HG02981 (cell line): ENCODE results near the gene RAB5IF.
"Not testable (repeated sequence)": the region's sequence is repeated elsewhere in the genome, so short reads cannot be mapped to it uniquely, and the experiment has no call there.

Experiments used
- ATAC-seq: cut with Tn5 transposase; IDR thresholded peaks from one replicate; pipeline ENCODE4 v1.9.1; 2021; ENCODE audit warnings: mild to moderate bottlenecking, moderate library complexity; ENCODE audit not compliant: unreplicated experiment

The RAB5IF gene

DNA sequence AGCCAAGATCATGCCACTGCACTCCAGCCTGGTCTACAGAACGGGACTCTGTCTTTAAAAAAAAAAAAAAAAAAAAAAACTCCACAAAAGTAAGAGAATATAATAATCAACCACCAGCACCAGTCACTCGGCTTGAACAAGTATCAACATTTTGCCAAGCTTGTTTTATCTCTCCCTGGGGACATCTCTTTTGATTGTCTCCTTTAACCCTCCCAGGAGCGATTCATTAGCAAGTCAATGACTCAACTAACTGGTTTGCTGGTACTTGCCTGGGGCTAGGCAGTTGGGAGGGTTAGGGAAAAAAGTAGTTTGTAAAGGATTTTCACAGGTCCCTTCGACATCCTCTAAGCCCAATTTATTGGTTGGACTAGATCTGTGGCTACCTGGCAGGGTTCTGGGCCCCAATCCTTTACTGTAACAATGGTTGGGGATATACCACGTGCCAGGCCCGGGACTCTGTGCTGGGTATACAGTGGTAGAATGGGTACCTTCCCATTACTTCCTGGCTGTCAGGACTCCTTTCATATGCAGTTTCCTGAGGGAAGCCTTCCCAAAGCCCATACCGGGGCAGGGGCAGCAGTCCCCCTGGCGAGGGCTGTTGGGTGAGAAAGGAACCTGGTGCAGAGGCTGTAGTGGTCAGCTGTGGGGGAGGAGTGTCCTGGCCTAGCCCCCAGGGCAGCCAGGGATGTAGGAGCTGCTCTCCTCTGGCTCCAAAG is 20.0 kb upstream of the RAB5IF start:
- no peak for ATAC-seq

DNA sequence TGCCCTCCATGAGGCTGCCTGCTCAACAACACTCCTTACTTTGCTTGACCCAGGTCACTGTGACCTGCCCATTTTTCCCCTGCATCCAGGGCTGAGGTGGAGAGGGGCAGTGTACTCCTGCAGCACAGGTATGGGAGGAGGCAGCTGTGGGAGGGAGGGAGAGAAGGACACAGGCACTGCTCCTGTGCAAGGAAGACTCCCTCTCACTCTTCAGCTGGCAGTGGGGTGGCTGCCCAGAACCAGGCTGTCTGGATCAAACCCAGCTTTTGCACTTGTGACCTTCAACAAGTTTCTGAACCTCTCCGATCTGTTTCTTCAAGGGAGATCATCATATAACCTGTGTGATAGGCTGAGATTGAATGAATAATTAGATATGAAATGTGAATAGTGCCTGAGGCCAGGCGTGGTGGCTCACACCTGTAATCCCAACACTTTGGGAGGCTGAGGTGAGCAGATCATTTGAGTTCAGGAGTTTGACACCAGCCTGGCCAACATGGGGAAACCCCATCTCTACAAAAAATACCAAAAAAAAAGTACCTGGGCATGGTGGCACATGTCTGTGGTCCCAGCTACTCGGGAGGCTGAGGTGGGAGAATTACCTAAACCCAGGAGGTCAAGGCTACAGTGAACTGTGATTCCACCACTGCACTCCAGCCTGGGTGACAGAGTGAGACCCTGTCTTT is 18.1 kb upstream of the RAB5IF start:
- ATAC-seq, result no peak

DNA sequence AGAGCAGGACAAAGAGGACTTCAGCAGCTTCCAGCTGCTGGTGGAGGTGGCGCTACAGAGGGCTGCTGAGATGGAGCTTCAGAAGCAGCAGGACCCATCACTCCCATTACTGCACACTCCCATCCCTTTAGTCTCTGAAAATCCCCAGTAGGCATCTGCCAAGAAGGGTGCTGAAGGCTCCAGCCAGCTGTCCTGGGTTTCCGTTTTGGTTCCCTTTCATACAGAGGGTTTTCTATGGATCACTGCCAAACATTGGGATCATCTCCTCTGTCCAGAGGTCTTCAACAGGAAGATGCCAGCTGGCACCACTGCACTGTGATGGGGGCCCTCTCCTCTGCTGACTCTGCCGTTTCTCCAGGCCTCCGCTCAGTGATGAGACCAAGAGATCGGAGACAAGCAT is 14.3 kb upstream of the RAB5IF start:
- no peak for ATAC-seq

DNA sequence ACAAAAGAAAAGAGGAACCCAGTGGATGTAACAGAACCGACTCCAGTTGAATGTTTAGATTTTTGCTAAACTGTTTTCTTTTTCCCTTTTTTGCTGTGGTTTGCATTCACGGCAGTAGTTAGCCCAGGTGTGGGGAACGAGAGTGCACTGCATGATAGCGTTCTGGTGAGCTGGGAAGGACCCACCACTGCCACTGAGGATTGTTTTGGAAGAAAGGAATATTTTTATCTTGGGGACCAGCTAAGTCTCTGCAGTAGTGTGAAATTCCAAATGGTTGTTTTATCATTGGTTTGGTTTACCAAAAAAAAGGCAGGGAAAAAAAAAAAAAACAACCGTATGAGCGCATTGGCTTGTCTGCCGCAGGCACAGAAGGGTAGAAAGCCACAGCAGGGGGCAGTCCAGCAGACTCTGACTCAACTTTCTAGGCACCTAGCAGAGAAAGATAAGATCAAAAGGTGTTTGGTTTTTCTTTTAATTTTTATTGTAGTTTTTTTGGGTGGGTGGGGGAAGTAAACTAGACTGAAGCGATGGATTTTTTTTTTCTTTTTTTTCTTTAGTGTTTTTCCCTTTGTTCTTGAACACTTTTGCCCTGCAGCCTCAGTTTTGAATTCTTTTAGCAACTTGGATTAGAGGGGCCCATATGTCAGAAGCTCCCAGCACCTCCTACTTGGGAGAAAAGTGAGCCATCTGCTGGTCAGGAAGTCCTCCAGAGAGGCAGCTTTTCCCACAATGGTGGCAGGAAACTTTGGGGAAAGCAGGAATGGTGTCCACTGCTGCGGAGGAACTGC is 13.5 kb upstream of the RAB5IF start:
- no peak for ATAC-seq

DNA sequence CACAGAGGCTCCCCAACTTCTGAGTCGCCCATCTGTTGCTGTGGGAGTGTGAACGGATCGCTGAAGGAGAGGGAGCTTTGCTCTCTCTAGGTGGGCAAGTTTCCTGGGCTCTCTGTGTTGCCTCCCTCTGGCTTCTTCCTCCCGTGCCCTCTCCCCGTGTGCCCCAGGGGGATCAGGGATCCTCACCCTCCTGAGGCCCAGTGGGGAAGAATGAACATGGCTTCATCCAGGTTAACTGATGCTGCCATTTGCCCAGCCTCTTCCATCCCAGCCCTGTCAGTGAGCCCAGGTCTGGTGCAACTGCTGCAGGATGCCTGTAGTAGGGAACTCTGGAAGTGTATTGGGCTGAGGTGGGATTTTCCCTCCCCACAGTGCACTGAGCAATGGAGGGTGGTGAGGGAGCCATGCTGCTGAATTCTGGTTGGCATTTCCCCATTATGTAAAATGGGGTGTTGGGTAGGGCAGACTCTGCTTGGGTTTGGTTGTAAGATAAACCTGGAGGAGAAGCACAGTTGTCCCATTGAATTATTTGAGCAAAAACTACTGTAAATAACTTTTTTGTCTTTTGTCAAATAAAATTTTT is 12.1 kb upstream of the RAB5IF start:
- ATAC-seq, result no peak

DNA sequence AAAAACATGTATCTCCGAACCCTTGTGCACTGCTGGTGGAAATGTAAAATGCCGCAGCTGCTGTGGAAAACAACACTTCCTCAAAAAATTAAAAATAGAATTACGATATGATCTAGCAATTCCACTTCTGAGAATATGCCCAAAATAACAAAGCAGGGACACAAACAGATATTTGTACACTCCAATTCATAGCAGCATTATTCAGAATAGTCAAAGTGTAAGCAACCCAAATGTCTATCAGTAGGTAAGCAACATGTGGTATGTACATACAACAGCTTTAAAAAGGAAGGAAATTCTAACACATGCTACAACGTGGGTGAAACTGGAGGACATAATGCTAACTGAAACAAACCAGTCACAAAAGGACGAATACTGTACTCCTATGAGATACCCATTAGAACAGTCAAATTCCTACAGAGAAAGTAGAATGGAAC is 5.7 kb upstream of the RAB5IF start:
- ATAC-seq, result no peak

DNA sequence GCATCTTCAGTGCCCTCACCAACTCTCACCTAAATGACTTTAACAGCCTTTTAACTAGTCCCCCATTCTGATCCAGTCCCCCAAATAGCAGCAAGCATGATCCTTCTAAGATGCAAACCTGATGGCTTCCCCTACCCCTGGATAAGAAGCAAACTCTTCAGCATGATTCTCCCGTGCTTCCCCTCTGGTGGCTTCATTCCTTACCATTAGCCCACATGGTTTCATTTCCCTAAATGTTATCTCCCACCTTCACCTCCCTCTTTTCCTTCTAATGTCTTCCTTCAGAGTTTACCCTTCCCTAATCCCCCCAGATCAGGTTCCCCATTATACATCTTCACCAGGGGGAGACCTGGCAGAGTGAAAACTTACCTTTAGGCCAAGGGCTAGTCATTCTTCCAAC is 4.0 kb upstream of the RAB5IF start:
- ATAC-seq, result no peak

DNA sequence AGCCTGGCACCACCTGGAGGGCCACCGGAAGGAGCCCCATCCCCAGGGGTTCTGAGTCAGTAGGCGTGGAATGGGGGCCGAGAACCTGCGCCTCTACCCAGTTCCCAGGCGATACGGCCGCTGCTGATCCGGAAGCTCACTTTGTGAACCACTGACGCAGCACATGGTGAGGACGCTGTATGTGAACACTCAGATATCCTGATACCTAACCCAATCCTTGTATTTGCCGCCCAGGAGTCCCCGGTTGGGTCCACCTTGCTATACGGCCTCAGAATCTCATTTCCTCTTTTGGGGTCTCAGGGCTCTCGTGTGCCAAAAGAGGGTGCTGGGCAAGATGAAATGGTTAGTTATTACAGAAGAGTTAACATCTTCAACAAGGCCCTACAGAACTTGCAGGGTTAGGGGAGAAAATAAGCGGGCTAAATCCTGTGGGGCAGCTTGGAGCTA is 604 bp upstream of the RAB5IF start:
- ATAC-seq, result peak; percentile 30

DNA sequence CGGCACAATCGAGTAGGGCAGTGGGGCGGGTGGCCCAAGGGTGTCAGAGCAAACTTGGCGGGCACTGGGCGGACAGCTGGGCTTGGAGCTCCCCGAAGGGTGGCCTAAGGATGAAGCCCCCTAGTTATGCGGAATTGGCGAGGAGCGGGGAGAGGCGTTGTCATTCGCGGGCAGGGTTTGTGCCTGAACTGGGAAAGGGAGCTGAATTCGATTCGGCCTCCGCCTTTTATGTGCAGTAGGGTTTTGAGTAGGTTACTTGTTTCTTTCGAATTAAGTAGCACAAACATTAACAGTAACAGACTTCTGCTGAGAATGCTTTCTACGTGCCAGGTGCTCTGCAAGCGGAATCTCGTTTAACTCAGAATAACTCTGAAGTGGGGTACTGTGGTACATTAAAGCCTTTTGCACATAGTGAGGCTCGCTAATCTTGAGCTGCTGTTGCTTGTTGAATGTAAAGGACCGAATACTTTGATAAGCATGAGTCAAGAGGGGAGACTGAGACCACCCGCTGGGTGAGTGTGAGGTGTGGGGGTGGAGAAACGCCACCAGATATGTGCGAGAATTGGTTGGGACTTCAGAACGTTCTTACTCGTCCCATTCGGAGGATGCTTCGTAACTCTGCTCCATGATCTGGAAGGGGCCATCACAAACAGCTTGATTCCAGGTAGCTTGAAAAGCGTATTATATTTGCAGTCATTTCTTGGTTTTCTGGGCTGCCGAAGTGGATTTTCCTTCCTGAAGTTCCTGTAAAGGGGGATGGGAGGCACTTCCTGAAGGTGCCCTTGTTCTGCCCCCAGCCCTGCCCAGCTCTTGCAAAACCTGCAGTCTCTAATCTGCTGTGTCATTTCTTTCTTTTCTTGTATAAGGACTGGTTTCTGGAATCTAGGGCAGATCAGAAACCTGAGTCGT is 833 bp downstream of the RAB5IF start:
- no peak for ATAC-seq

DNA sequence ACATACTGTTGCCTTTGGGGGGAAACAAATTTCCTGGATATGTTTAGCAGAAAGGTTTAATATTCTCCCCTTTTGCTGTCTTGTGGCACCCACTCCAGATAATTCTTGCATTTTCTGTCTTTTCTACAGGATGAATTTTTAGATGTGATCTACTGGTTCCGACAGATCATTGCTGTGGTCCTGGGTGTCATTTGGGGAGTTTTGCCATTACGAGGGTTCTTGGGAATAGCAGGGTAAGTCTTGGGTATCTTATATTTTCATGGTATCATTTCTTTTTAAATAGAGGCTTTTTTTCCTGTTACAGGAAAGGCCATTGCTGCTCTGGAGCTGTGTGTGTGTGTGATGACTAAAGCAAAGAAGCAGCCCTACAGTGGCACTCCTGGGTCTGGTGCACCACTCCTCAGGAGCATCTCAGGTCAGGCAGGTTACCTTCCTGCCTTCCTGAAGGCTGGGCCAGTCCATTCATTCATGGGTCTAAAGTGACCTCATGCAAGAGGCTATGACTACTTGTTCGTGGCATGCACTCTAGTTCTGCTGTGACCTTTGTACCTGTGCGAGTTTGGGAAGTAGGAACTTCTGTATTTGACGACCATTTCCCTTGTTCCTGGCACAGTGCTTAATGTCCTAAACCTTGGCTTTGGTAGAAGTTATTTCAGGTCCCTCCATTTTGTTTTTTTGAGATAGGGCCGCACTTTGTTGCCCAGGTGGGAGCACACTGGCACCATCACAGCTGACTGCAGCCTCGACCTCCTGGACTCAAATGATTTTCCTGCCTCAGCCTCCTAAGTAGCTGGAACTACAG is 2.2 kb downstream of the RAB5IF start:
- no peak for ATAC-seq

DNA sequence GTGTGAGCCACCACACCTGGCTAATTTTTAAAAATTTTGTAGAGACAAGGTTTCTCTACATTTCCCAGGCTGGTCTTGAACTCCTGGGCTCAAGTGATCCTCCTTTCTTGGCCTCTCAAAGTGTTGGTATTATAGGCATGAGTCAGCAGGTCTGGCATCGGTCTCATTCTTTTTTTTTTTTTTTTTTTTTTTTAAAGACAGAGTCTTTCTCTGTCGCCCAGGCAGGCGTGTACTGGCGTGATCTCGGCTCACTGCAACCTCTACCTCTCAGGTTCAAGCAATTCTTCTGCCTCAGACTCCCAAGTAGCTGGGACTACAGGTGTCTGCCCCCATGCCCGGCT is 2.8 kb downstream of the RAB5IF start:
- ATAC-seq, result not testable (repeated sequence)

DNA sequence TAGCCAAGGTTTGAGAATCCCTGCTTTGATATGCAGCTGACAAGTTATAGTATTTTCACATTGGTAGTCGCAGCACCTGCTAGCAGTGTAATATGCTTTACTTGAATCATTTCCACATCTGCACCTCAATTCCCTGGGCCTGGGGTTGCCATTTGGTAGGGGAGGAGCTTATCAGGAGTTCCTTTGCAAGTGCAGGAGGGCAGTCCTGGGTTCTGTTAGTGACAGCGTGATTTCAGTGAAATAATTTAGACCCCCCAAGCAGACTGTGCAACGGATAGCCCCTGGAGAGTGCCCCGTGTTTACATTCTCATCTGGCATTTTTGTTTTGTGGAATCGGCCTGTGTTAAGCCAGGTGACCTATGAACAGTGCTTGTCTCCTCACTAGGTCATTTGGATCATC is 6.0 kb downstream of the RAB5IF start:
- no peak for ATAC-seq

DNA sequence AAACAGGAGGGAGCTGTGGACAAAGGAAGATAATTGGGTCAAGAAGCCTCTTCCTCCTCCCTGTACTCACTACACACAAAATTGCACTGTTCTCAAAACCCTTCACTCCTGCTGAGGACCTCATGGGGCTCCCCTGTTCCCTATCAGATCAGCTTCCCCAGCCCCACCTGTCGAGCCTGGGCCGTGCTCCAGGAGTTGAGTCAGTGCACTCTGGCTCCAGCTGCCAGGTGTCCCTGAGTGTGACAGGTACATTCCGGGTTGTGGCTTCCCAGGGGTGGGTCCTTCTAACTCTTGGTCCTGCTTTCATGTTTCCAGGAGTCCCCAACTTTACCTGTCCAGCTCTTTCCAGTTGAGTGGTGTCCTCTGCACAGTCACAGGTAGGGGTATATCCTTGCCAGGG is 8.4 kb downstream of the RAB5IF start:
- no peak for ATAC-seq

DNA sequence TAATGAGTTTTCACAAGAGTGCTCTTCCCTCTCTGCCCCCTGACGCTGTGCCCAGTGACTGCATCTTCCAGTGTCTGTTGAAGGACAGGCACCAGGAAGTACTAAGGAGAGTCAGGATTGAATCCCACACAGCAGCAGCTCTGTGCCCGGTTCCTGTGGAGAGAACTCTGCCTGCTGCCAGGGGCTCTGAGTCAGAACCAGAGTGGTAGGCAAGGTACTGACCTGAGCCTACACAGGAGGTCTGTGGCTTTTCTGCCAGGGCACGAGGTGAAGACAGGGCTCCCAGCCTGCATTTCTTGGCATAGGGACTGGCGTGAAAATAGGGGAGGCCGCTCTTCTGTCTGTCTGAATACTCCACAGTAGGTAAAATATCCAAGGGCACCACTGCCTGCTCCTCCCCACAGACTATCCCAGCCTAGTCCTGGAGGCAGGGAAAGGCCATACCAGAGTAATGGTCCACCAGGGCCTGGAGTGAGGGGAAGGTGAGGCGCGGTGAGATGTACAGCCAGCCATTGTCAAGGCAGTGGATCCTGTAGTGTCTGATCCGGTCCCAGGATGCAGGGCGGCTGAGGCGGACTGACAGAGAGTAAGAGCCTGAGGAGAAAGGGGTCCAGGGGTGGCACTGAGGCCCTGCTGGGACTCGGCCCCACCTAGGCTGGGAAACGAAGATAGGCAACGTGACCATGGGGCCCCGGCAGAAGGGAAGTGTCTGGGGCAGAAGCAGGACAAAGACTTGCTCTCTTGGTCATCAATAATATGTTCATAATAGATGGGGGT is 9.4 kb downstream of the RAB5IF start:
- no peak for ATAC-seq

DNA sequence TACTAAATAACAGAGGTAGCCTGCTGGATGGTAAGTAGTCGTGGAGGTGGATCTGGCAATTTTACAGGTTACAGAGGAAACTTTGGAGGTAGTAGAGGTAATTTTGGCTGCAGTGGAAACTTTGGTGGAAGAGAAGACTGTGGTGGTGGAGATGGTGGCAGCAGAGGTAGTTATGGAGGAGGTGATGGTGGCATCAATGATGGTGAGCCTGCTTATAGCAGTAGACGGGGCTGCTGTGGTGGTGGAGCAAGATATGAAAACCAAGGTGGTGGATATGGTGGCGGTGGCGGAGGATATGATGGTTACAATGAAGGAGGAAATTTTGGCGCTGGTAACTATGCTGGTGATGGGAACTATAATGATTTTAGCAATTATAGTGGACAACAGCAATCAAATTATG is 15.3 kb downstream of the RAB5IF start:
- no peak for ATAC-seq

DNA sequence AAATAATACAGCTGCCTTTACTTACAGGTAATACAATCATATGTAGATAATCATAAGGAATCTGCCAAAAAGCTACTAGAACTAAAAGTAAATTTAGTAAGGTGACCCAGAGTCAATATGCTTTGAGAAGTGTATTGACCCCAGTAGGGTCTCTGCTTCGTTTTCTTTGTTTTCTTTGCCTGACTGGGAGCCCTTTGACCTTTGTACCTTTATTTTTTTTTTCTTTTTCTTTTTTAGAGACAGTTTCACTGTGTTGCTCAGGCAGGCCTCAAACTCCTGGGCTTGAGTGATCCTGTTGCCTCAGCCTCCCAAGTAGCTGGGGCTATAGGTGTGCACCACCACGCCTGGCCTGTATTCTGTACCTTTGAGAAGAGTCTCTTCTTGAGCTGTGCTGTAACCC is 17.9 kb downstream of the RAB5IF start:
- ATAC-seq, result no peak

DNA sequence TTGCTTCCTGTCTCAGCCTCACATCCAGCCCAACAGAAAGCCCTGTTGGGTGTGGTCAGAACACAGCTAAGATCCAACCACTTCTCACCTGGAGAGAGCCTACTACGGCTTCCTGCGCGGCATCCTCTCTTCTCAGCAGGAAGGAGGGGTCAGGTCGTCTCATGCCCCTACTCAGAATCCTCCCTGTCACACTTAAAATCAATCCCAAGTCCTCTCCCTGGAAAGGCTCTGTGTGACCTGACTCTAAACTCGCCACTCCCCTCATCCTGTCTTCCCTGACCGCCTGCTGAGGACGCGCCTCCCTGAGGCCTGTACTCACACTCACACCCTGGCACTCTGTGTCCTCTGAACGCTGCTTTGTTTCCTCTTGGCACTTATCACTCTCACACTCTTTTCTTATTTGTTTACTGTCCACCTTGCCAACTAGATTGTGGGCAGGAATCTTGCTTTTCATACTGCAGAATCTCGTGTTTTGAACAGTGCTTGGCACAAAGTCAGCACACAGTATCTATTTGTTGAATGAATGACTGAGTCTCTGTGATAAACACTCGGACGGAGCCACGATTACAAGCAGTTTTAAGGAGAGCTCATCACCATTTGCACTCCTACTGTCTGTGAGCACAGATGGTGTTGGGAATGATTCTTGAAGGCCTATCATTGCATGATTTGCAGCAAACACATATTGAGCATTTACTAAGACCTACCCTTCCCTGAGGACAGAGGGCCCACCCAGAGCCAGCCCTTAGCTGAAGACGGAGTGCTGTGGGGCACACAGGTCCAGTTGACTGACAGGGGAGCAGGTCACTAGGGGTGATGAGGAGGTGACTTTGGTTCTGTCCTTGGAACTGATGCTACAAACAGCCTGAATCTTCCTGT is 18.7 kb downstream of the RAB5IF start:
- no peak for ATAC-seq

DNA sequence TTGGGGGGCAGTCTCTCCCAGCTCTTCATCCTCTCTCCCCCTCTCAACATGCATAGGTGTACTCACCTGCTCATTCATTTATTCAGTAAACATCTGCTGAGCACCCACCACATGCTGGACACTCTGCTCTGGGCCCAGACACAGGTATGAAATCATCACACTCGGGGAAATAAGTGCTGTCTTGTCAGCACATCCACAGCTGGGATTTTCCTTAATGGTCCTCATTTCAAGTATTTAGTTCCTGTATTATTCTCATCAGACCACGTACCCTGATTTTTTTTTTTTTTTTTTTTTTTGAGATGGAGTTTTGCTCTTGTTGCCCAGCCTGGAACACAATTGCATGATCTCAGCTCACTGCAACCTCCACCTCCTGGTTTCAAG is 19.4 kb downstream of the RAB5IF start:
- no peak for ATAC-seq
